ENCODE results near the gene SSR2. TPM values are rescaled to one million over a fixed set of nuclear protein-coding genes. Genes with fewer than 3 reads are reported as not detected.
"Not testable (repeated sequence)": the region's sequence is repeated elsewhere in the genome, so short reads cannot be mapped to it uniquely, and the experiment has no call there.

The SSR2 gene
- total and polyA plus RNA-seq, 5 experiments from 2014 or later, result 199 to 396 (median 345) TPM

DNA sequence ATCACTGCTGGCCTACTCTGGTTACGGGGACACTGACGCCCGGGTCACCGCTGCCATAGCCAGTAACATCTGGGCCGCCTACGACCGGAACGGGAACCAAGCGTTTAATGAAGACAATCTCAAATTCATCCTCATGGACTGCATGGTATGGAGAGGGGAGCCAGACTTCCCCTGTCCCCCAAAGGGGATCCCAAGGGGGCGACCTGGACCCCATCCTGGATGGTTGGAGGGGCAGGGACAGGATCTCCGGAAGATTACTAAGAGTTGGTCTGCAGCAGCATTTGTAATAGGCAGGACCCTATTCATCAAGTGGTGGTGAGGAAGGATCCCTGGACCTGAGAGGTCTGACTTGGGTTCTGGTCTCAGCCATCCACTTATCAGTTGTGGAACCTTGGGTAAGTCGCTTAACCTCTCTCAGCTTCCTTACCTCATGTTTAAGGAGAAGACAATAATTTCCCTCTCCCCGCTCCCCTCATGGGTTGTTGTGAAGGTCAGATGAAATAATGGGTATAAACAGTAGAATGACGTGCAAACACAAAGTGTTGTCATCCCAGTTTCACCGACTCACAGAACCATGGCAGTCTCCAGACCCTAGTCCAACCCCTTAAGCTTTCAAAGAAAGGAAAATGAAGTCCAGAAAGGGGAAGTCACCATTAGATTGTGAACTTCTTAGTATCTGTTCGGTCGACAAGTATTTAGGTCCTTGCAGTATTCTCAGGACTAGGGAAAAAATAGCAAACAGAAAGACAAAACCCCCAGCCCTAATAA lies 34.7 kb upstream of the SSR2 start:
- H3K4me1 Mint-ChIP-seq, result peaks cover 20 to 39% (median 36%) of the 10 kb centered on the region in 4 donors
- POLR2A ChIA-PET, result no interaction called here
- peaks cover 0 to 15% (median 0%) of the 10 kb centered on the region in 3 donors for H3K36me3 Mint-ChIP-seq
- peak overlapping the region in 7 of 10 donors; percentile 62 to 96 (median 92) for H3K27ac Mint-ChIP-seq
- no peaks in the 10 kb centered on the region for H3K9me3 Mint-ChIP-seq
- no peaks in the 10 kb centered on the region for H3K27me3 Mint-ChIP-seq
- DNase-seq (no peak), ATAC-seq (no peak)
- peak overlapping the region; percentile 90 to 100 (median 96) for H3K4me3 Mint-ChIP-seq

DNA sequence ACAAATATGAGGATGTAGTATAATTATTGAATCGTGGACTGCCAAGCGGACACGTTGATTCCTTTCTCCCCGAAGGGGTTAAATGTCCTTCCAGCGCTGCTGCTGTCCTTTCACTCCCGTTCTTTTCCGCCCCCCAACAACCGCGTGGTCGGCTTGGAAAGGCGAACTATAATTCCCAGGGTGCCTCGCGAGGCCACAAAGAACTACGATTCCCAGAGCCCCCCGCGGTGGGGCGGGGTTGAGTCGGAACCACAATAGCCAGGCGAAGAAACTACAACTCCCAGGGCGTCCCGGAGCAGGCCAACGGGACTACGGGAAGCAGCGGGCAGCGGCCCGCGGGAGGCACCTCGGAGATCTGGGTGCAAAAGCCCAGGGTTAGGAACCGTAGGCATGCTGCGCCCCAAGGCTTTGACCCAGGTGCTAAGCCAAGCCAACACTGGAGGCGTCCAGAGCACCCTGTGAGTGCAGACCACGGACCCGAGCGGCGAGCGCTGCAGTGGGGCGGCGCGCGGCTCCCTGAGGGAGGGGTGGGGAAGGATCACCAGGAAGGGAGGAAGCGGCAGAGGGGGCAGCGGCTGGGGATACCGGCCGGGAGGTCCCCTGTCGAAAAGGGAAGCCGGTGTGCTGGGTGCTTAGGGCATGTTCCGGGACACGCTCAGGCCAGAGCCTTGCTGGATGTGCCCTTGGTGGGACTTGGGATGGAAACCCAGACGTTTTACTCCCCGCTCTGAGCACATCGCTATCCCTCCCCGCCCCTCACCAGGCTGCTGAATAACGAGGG lies 33.9 kb upstream of the SSR2 start, which contains the start of gene LAMTOR2:
LAMTOR2 (plus strand) TSS at position 283 of the 781 bp plus-strand sequence; CDS start at position 391, 108 bp downstream.
- Mint-ChIP-seq H3K9me3 (no peaks in the 10 kb centered on the region), H3K36me3 (peaks cover 0 to 16% (median 0%) of the 10 kb centered on the region in 3 donors), H3K27ac (peak within 1 kb of the TSS; percentile 81 to 97 (median 94)), H3K4me1 (peaks cover 20 to 39% (median 36%) of the 10 kb centered on the region in 4 donors), H3K4me3 (peak within 1 kb of the TSS; percentile 90 to 100 (median 96)), H3K27me3 (no peaks in the 10 kb centered on the region)
- DNase-seq (peak; percentile 89 to 96 (median 93)), ATAC-seq (peak; percentile 79 to 83)
- POLR2A ChIA-PET, result interaction anchor here (0.7 to 1.9 kb wide), 2 partner anchors 34 to 78 kb away, joined by 3 to 12 read pairs; partner anchors contain the start of gene SSR2

DNA sequence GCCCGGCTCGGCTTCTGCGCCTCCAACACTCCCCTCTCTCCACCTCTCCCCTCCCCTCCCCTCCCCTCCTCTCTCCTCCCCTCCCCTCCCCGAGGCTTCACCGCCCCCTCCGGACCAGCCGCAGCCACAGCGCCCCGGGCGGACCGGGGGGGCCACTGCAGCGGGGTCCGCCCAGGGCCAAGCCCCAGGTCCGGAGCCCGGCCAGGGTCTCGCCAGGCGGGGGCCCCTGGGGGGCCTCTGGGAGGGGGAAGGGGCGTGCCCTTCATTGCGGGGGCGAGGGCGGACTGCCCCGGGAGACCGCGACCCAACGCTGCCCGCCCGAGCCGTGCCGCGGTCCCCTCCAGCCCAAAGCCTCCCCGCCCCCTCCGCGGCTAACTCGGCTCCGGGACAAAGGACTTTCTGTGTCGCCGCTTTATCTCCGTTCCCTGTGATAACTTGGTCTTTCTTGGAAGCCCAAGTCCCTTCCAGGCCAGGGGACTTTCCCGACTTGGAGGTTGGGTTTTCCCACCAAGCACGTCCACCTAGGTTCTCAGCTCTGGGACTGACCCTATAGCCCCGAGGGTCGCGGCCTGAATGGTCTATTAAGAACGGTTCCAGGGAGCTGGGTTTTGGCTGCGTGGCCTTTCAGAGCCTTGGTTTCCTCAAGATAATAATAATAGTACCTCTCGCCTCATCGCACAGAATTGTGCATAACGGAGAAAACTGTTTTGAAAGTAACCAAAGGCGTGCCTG lies 33.2 kb upstream of the SSR2 start, which contains the start of gene UBQLN4:
UBQLN4 (minus strand) TSS at position 31 of the 732 bp plus-strand sequence. CDS start 97 bp downstream, outside the sequence.
- Mint-ChIP-seq H3K27me3 (no peaks in the 10 kb centered on the region), H3K36me3 (peaks cover 0 to 23% (median 0%) of the 10 kb centered on the region in 3 donors), H3K27ac (peak within 1 kb of the TSS; percentile 81 to 97 (median 94)), H3K4me3 (peak within 1 kb of the TSS; percentile 90 to 100 (median 96)), H3K9me3 (no peaks in the 10 kb centered on the region), H3K4me1 (peaks cover 20 to 39% (median 36%) of the 10 kb centered on the region in 4 donors)
- DNase-seq (peak; percentile 71 to 93 (median 80)), ATAC-seq (peak; percentile 49 to 58)
- POLR2A ChIA-PET, result interaction anchor here (0.7 to 1.9 kb wide), 3 partner anchors 33 to 416 kb away, joined by 3 to 12 read pairs (median 4); partner anchors contain the start of gene SSR2

DNA sequence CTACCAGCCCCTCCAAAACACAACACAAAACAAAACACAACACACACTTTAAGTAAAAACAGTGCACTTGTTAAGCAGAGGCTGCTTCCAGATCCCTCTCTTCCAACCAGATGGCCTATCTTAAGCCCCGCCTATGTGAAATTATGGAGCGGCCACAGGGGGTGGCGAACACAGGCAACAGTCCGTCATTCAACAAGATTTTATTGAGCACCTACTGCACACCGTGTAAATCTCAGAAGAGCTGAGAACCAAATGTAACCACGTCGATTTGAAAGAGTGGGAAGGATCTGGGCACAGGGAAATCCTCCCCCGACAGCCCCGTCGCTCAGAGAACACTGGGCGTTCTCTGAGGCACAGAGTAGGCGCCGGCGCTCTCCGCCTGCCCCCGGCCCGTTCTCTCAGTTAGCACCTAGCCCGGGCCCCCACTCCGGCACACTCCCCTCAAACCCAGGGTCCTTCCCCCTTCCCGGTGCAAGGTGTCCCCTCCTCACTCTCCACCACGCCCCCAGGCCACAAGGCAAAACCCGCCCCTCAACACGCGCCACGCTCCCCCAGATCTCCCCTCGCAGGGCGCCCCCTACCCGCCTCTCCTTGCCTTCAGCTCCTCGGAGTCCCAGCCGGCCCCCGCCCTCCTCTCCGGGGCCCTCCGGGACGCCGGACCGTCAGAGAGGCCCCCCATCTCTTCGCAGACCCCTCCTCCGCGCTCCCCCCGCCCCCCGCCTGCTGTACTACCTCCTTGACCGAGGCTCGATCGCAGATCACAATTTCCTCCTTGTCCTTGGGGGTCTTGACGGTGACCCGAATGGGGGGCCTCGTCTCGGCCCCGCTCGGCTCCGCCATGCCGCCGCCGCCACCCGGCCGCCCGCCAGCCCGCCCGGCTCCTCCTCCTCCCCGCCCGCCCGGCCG lies 32.4 kb upstream of the SSR2 start:
- H3K36me3 Mint-ChIP-seq, result peaks cover 0 to 23% (median 0%) of the 10 kb centered on the region in 3 donors
- no peaks in the 10 kb centered on the region for H3K27me3 Mint-ChIP-seq
- DNase-seq (peak; percentile 59 to 87 (median 68)), ATAC-seq (peak; percentile 51 to 52)
- peak overlapping the region; percentile 86 to 100 (median 92) for H3K4me3 Mint-ChIP-seq
- POLR2A ChIA-PET, result interaction anchor here (0.6 to 1.9 kb wide), 5 partner anchors 31 to 972 kb away, joined by 3 to 12 read pairs (median 4); partner anchors contain the start of genes KHDC4 and SSR2
- no peaks in the 10 kb centered on the region for H3K9me3 Mint-ChIP-seq
- H3K27ac Mint-ChIP-seq, result peak overlapping the region; percentile 58 to 91 (median 88)
- H3K4me1 Mint-ChIP-seq, result peaks cover 20 to 39% (median 36%) of the 10 kb centered on the region in 4 donors

DNA sequence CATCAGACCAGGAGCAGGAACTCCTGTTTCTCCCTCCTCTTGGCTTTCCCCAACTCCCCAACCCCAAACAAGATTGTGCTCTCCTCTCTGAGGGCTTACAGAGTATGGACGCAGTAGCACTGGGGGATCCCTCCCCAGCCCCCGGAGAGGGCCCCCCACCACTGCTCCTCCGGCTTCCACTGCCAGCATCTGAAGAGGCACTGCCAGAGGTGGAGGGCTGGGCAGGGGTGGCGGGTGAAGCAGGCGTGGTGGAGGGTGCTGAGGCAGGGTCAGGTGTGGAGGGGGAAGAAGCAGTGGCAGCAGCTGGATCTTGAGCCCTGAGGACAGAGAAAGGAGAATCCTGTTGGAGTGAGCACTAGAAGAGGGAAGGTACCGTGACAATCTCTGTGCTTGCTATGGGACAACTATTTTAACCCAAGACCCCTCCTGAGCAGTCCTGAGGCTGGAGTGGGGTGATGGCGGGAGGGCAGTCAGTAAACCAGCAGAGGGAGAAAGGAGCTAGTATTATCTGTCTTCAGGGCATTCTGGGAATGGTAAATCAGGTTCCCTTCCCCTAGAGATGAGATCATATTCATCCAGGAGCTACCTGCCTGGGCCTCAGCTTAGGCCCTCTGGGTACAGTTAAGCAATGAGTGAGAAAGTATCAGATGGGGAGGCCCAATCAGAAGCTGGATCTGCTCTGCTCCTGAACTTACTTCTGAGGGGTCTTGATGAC lies 30.4 kb upstream of the SSR2 start:
- Mint-ChIP-seq H3K27me3 (no peaks in the 10 kb centered on the region), H3K9me3 (no peaks in the 10 kb centered on the region), H3K4me3 (peak overlapping the region in 5 of 10 donors; percentile 5 to 72 (median 22)), H3K36me3 (peaks cover 0 to 20% (median 0%) of the 10 kb centered on the region in 3 donors), H3K27ac (peak overlapping the region in 1 of 10 donors; percentile 10), H3K4me1 (peaks cover 16 to 34% (median 31%) of the 10 kb centered on the region in 4 donors)
- POLR2A ChIA-PET, result interaction anchor here (0.6 to 1.3 kb wide), 3 partner anchors 29 to 778 kb away, joined by 3 to 4 read pairs (median 3); partner anchors contain the start of gene CLK2
- DNase-seq, result no peak
- no peak for ATAC-seq

DNA sequence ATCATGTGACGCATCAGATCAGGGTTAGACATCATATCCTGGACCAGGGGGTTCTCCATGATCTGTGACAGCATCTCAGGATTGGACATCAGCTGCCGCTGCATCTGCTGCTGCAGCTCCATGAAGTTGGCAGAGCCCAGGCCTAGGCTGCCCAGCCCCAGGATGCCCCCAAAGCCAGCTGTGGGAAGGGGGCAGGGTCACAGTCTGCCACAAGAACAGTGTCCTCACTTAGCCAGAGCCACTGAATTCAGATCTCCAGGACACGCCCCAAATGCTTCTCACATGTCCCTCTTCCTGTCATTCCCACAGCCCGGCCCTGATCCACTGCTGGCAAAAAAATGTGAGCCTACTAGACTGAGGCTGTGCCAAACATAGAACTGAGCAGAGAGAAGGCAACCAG lies 29.6 kb upstream of the SSR2 start:
- peak overlapping the region in 1 of 10 donors; percentile 63 for H3K4me3 Mint-ChIP-seq
- peaks cover 0 to 22% (median 0%) of the 10 kb centered on the region in 3 donors for H3K36me3 Mint-ChIP-seq
- peaks cover 14 to 29% (median 25%) of the 10 kb centered on the region in 4 donors for H3K4me1 Mint-ChIP-seq
- no peaks in the 10 kb centered on the region for H3K9me3 Mint-ChIP-seq
- peak overlapping the region in 1 of 10 donors; percentile 31 for H3K27ac Mint-ChIP-seq
- ATAC-seq, result no peak
- no peak for DNase-seq
- no peaks in the 10 kb centered on the region for H3K27me3 Mint-ChIP-seq
- POLR2A ChIA-PET, result interaction anchor here (0.6 kb wide), 1 partner anchor 101 kb away, joined by 3 read pairs; no protein-coding TSS in a partner anchor

DNA sequence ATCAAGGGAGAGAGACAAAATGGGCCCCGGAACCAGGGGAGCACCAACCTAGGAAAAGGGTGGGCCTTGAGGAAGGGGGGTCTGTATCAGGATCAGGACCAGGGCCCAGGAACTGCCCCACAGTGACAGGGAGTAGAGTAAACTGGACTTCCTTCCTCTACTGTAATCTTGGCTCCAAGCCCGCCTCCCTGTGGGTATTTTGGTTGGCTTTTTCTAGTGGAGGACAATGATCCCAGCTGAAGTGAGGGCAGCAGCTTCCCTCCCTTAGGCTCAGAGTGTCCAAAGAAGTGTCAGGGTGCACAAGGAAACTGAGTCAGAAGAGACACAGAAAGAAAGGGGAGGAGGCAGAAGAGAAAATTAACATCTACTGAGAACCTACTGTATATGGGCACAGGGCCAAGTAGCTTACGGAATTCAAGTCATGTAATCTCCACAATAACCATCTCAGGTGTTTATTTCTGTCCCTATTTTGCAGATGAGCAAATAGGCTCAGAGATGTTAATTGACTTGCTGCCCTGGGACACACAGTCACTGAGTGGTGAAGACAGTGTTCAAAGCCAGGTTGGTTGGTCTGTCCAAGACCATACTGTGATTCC lies 28.0 kb upstream of the SSR2 start:
- POLR2A ChIA-PET, result no interaction called here
- Mint-ChIP-seq H3K4me1 (peaks cover 11 to 25% (median 18%) of the 10 kb centered on the region in 4 donors), H3K36me3 (peaks cover 0 to 28% (median 0%) of the 10 kb centered on the region in 3 donors), H3K27ac (no peak overlapping the region), H3K4me3 (no peak overlapping the region), H3K9me3 (no peaks in the 10 kb centered on the region), H3K27me3 (no peaks in the 10 kb centered on the region)
- DNase-seq (no peak), ATAC-seq (no peak)

DNA sequence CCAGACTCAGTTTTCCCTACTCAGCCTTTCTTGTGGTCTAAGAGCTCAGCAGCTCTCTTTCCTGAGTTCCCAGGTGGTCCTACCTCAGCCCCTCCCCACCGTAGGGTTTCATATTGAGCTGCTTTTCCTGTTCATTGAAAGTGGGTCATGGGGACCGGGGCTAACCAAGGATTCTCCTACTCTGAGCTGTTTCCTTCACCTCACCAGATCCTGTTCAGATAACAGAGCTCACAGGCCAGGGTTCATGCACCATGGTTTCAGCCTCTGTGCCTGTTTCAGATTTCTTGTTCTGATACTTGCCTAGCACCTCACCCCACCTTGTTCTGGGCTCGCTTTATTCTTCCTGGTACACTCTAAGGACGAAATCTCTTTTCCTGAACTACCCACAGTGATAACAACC lies 24.3 kb upstream of the SSR2 start:
- POLR2A ChIA-PET, result interaction anchor here (0.6 kb wide), 1 partner anchor 392 kb away, joined by 3 read pairs; no protein-coding TSS in a partner anchor
- Mint-ChIP-seq H3K4me3 (no peak overlapping the region), H3K27me3 (no peaks in the 10 kb centered on the region), H3K4me1 (peaks cover 0 to 7% (median 6%) of the 10 kb centered on the region in 4 donors), H3K9me3 (no peaks in the 10 kb centered on the region), H3K36me3 (peaks cover 0 to 54% (median 9%) of the 10 kb centered on the region in 3 donors), H3K27ac (peak overlapping the region in 3 of 10 donors; percentile 4 to 36 (median 13))
- DNase-seq, result no peak
- no peak for ATAC-seq

DNA sequence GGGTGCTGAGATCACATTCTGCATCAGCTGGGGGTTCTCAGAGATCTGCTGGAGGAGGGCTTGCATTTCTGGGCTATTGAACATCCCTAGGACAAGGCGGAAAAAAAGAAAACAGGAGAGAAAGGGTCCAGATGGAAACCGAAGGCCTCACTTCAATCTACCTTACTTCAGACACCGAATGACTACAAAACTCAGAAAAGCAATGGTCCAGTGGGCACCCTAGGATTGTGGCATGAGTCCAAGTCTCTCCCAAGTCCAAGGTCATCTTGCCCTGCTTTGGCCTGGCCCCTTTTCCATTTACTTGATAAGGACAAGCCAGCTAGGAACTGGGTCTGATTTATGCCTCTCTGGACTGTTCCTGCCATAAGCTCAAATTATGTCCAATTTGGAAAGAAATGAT lies 22.1 kb upstream of the SSR2 start:
- ATAC-seq (no peak), DNase-seq (no peak)
- Mint-ChIP-seq H3K27ac (peak overlapping the region in 1 of 10 donors; percentile 79), H3K36me3 (peaks cover 0 to 49% (median 12%) of the 10 kb centered on the region in 3 donors), H3K4me1 (peaks cover 0 to 7% (median 6%) of the 10 kb centered on the region in 4 donors), H3K9me3 (no peaks in the 10 kb centered on the region), H3K27me3 (no peaks in the 10 kb centered on the region), H3K4me3 (no peak overlapping the region)
- POLR2A ChIA-PET, result no interaction called here

DNA sequence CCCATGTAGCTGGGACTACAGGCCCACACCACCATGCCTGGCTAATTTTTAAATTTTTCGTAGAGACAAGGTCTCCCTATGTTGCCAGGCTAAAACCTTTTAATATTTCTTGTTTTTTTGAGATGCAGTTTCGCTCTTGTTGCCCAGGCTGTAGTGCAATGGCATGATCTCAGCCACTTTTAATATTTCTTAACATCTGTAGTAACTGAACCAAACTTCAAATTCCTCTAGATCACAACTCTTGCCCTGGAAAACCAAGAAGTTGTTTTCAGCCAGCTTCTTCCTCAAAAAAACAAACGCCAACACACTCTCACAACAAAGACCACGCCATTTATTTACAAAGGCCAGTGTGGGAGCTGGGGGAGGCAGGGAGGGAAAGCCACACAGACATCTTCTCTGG lies 14.2 kb upstream of the SSR2 start:
- DNase-seq, H3K27me3 Mint-ChIP-seq, H3K4me1 Mint-ChIP-seq, H3K4me3 Mint-ChIP-seq, ATAC-seq, H3K27ac Mint-ChIP-seq, POLR2A ChIA-PET, H3K9me3 Mint-ChIP-seq: not testable (repeated sequence)
- peaks cover 0 to 26% (median 3%) of the 10 kb centered on the region in 3 donors for H3K36me3 Mint-ChIP-seq
